GM12875 (cell line): Measurements from ENCODE around the gene PTPDC1.

Experiments used
- H3K4me3 ChIP-seq: one replicate; pipeline ENCODE4 v1.5.1; 2011; ENCODE audit warnings: low read depth, low read length, control low read depth
- CTCF ChIP-seq: IDR thresholded peaks from 2 replicates; pipeline ENCODE4 v1.5.1; 2011; ENCODE audit warnings: low read depth, mild to moderate bottlenecking, control low read depth, inconsistent platforms, low read length, moderate library complexity, borderline replicate concordance; ENCODE audit not compliant: insufficient read depth

The PTPDC1 gene

DNA sequence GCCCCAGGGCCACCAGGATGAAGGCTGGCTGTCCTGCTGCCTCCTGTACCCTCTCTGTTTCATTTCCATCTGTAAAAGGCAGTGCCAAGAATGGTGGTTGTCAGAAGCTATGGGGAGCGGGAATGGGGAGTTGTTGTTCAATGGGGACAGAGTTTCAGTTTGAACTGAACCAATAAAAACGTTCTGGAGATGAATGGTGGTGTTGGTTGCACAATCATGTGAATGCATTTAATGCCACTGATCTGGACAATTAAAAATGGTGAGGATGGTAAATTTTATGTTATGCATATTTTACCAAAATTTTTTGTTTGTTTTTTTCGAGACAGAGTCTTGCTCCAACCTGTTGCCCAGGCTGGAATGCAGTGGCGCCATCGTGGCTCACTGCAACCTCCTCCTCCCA, 58.1 kb downstream of the PTPDC1 start:
- no peak overlapping the region for H3K4me3 ChIP-seq
- no peak for TF ChIP-seq CTCF

DNA sequence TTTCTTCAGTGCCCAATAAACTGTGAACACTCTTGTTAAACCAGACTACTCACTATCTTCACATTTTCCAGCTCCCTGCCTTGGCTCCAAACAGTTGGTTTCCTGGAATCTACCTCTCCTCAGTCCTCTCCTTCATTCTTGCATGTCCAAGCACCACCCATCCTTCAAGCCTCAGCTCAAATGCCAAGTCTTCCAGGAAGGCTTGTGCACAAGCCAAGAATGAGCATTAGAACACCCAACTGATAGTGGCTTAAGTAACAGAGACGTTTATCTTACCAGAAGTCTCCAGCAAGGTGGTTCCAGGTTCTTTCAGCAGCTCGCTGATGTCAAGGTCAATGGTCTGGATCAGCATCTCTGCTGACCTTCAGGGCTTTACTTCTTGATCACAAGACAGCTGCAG, 60.1 kb downstream of the PTPDC1 start:
- no peak for TF ChIP-seq CTCF
- no peak overlapping the region for H3K4me3 ChIP-seq

DNA sequence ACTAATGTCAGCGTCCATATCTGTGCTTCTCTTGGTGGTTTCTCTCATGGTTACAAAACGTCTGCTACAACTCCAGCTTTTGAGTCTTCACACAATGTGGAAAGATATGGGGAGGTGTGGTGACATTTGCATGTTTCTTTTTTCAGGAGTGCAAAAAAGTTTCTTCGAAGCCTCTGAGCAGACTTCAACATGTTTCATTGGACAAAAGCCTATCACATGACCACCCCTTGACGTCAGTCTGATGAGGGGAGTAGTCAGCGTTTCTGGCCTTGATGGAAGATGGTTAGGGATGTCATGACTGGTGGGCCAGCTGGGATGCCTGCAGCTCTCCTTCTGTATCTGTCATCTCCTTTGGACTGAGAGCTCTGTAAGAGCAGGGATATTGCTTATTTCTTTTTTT, 61.4 kb downstream of the PTPDC1 start:
- no peak for TF ChIP-seq CTCF
- no peak overlapping the region for H3K4me3 ChIP-seq

- no peak for TF ChIP-seq CTCF
- H3K4me3 ChIP-seq = no peak overlapping the region
These were observed 63.5 kb downstream of the PTPDC1 start for GRCh38 chr9:94147776-94148175.

- no peak overlapping the region for H3K4me3 ChIP-seq
- TF ChIP-seq CTCF = no peak
These were observed 64.2 kb downstream of the PTPDC1 start for GRCh38 chr9:94148419-94148818.

- H3K4me3 ChIP-seq = no peak overlapping the region
- no peak for TF ChIP-seq CTCF
These were observed 65.4 kb downstream of the PTPDC1 start for GRCh38 chr9:94149696-94150095.

- no peak overlapping the region for H3K4me3 ChIP-seq
- TF ChIP-seq CTCF = no peak
These were observed 66.1 kb downstream of the PTPDC1 start for GRCh38 chr9:94150279-94150828.
